Stimulated activated CD4-positive, alpha-beta T cell treated with anti-CD3 and anti-CD28 coated beads, Interleukin-12 subunit alpha, Interleukin-12 subunit beta, amount 100 ng/mL, for 24 hours (primary cell): ENCODE data around the gene LITAFD.
"Not testable (repeated sequence)": the region's sequence is repeated elsewhere in the genome, so short reads cannot be mapped to it uniquely, and the experiment has no call there.

Experiments used
- DNase-seq, 2 experiments: peaks; one replicate each; pipeline ENCODE4 v3.0.0-alpha.2; 2020; ENCODE audit warnings: low read depth in 2 of 2

The LITAFD gene

GRCh38 chr16:8855972-8856371, 26.2 kb upstream of the LITAFD start:
- DNase-seq = no peak

GRCh38 chr16:8858994-8859912, 22.9 kb upstream of the LITAFD start:
- DNase-seq = no peak

- no peak for DNase-seq
Observed at GRCh38 chr16:8859913-8860881, 22.0 kb upstream of the LITAFD start.

GRCh38 chr16:8861563-8862308, 20.4 kb upstream of the LITAFD start:
- no peak for DNase-seq

- DNase-seq = no peak
Observed at GRCh38 chr16:8862309-8863130, 19.6 kb upstream of the LITAFD start.

- no peak for DNase-seq
Observed at GRCh38 chr16:8863594-8864424, 18.3 kb upstream of the LITAFD start.

- DNase-seq = no peak
Observed at GRCh38 chr16:8864480-8865110, 17.6 kb upstream of the LITAFD start.

- DNase-seq = no peak
Observed at GRCh38 chr16:8865145-8865882, 16.8 kb upstream of the LITAFD start.

GRCh38 chr16:8866118-8866883, 15.8 kb upstream of the LITAFD start:
- no peak for DNase-seq

- no peak for DNase-seq
Observed at GRCh38 chr16:8866884-8867215, 15.3 kb upstream of the LITAFD start.

GRCh38 chr16:8867216-8867931, 14.8 kb upstream of the LITAFD start:
- no peak for DNase-seq

- DNase-seq = no peak
Observed at GRCh38 chr16:8867932-8868415, 14.2 kb upstream of the LITAFD start.

- DNase-seq = peak; percentile 61 to 82
Observed at GRCh38 chr16:8868416-8869211, 13.5 kb upstream of the LITAFD start, which contains the start of gene CARHSP1. Gene CARHSP1, minus strand, starts transcription at chr16:8869006. Its CDS starts 9,678 bp downstream, at chr16:8859328.

GRCh38 chr16:8869212-8869987, 12.8 kb upstream of the LITAFD start:
- DNase-seq = no peak

GRCh38 chr16:8869988-8870241, 12.2 kb upstream of the LITAFD start:
- not testable (repeated sequence) for DNase-seq

- no peak for DNase-seq
Observed at GRCh38 chr16:8872071-8872470, 10.1 kb upstream of the LITAFD start.
